OCI-LY7 (cell line): ENCODE data around the gene SAT2.
"Not testable (repeated sequence)": the region's sequence is repeated elsewhere in the genome, so short reads cannot be mapped to it uniquely, and the experiment has no call there.

Source experiments
- EZH2phosphoT487 ChIP-seq: fragments of 200-600 bp; sonication (generic); IDR thresholded peaks from 2 replicates; pipeline ENCODE4 v1.6.1; 2018; ENCODE audit warnings: low read depth, borderline replicate concordance, mild to moderate bottlenecking, mixed run types, antibody characterized with exemption, low read length, moderate library complexity, mixed read lengths
- TF ChIP-seq, protein P1 (sequence below): fragments of 200-600 bp; sonication (generic); conservative IDR thresholded peaks from 2 replicates; pipeline ENCODE4 v1.5.1; 2014; ENCODE audit warnings: mild to moderate bottlenecking, antibody characterized with exemption, low read length, moderate library complexity, mixed read lengths

DNA sequence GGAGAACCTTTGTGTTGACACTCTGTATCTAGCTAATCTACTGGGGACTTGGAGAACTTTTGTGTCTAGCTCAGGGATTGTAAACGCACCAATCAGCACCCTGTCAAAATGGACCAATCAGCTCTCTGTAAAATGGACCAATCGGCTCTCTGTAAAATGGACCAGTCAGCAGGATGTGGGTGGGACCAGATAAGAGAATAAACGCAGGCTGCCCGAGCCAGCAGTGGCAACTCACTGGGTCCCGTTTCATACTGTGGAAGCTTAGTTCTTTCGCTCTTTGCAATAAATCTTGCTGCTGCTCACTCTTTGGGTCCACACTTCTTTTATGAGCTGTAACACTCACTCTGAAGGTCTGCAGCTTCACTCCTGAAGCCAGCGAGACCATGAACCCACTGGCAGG lies 14.0 kb upstream of the SAT2 start:
- TF ChIP-seq, protein P1, sequence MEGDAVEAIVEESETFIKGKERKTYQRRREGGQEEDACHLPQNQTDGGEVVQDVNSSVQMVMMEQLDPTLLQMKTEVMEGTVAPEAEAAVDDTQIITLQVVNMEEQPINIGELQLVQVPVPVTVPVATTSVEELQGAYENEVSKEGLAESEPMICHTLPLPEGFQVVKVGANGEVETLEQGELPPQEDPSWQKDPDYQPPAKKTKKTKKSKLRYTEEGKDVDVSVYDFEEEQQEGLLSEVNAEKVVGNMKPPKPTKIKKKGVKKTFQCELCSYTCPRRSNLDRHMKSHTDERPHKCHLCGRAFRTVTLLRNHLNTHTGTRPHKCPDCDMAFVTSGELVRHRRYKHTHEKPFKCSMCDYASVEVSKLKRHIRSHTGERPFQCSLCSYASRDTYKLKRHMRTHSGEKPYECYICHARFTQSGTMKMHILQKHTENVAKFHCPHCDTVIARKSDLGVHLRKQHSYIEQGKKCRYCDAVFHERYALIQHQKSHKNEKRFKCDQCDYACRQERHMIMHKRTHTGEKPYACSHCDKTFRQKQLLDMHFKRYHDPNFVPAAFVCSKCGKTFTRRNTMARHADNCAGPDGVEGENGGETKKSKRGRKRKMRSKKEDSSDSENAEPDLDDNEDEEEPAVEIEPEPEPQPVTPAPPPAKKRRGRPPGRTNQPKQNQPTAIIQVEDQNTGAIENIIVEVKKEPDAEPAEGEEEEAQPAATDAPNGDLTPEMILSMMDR, result not testable (repeated sequence)
- not testable (repeated sequence) for TF ChIP-seq EZH2phosphoT487
